GM12875 (cell line): ENCODE measurements around the gene NAPB.

Source experiments
- H3K4me3 ChIP-seq: one replicate; pipeline ENCODE4 v1.5.1; 2011; ENCODE audit warnings: low read depth, low read length, control low read depth
- TF ChIP-seq, protein P1 (sequence below): IDR thresholded peaks from 2 replicates; pipeline ENCODE4 v1.5.1; 2011; ENCODE audit warnings: low read depth, mild to moderate bottlenecking, control low read depth, inconsistent platforms, low read length, moderate library complexity, borderline replicate concordance; ENCODE audit not compliant: insufficient read depth

The NAPB gene

DNA sequence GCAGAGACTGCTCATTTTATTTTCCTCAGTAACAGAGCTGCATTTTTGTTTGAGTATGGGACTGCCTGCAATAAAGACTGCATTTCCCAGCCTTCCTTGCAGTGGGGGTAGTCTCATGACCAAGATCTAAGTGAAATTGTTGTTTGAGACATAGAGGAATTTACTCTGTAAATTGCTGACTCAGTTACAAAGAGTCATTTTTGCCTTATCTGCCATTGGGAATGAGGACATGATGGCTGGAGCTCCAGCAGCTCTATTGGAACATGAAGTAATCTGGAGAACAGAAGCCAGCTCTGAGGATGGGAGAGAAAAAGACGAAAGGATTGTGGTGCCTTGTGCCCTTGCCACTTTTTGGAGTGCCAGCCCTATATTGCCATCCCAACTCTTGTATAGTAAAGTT, 33.5 kb upstream of the NAPB start:
- TF ChIP-seq, protein P1, sequence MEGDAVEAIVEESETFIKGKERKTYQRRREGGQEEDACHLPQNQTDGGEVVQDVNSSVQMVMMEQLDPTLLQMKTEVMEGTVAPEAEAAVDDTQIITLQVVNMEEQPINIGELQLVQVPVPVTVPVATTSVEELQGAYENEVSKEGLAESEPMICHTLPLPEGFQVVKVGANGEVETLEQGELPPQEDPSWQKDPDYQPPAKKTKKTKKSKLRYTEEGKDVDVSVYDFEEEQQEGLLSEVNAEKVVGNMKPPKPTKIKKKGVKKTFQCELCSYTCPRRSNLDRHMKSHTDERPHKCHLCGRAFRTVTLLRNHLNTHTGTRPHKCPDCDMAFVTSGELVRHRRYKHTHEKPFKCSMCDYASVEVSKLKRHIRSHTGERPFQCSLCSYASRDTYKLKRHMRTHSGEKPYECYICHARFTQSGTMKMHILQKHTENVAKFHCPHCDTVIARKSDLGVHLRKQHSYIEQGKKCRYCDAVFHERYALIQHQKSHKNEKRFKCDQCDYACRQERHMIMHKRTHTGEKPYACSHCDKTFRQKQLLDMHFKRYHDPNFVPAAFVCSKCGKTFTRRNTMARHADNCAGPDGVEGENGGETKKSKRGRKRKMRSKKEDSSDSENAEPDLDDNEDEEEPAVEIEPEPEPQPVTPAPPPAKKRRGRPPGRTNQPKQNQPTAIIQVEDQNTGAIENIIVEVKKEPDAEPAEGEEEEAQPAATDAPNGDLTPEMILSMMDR = no peak
- no peak overlapping the region for H3K4me3 ChIP-seq

DNA sequence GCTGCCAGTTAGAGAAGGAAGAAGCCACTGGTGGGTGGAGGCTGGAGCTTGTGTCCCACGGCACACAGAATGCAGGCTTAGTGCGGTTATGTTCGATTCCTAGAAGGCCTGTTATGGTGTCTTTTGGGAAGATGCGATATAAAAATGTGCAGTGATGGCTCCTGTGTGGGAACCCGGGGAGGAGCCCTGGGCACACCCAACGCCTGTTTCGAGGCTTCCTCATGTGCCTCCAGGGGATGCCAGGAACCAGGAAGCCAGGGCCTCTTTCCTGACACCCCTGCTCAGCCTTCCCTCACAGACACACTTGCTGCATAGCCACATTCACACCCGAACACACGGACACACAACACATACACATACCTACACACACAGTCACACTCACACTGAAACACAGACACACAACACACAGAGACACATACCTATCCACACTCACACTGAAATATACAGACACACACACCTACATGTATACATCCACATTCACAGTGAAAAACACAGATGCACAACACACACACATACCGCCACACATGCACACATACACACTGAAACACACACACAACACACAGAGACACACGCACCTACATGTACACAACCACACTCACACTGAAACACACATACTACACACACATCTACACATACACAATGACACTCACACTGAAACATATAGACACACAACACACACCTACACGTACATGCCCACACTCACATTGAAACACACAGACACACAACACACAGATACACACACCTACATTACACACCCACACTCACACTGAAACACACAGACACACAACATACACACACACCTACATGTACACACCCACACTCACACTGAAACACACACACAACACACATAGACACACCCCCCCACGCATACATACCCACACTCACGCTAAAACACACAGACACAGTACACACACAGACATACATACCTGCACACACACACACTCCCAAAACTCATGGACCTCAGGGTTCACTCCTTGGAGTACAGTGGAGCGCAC, 32.6 kb upstream of the NAPB start:
- no peak overlapping the region for H3K4me3 ChIP-seq
- TF ChIP-seq, protein P1 = no peak

DNA sequence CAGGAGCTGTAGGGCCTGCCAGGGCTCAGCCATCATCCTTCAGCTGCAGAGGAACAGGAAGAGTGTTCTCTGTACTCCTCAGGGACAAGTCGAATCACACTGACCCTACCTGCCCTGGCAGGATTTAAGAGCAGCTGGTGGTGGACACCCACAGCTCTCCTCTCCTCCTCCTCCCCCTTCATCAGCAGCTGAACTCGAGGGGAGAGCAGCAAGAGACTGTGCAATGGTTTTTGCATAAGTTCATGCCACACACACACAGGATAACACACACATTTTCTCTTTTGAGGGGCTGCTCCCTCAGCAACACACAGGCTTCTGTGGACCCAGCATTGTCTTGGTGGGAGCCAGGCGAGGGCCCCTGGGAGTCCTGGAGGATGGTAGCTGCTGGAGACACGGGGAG, 31.5 kb upstream of the NAPB start, which contains the start of gene CST11:
CST11 (minus strand) TSS at position 101 of the 400 bp plus-strand sequence; CDS start at position 36, 65 bp downstream.
- no peak within 1 kb of the TSS for H3K4me3 ChIP-seq
- TF ChIP-seq, protein P1 = no peak

DNA sequence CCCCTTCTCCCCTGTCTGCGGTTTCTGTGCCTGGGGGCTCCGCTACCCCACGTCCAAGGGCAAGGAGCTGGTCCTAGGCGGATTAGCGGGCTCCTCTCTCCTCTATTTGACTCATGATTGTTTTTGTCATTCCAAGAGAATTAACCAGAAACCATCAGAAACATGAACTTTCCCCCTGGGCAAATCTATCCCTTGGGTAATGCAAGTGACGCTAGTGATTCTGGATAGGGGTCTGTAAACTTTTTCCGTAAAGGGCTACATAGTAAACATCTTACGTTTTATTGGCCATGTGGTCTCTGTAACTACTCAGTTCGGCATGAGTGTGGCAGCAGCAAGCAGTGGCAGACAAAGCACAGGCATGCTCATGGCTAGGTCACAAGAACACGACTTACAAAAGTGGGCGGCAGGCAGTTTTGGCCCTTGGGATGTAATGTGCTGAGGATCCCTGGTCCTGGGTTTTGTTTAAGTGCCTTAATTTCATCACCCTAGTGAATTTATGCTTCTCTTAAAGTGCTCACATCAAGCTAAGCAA, 30.7 kb upstream of the NAPB start:
- TF ChIP-seq, protein P1 = no peak

DNA sequence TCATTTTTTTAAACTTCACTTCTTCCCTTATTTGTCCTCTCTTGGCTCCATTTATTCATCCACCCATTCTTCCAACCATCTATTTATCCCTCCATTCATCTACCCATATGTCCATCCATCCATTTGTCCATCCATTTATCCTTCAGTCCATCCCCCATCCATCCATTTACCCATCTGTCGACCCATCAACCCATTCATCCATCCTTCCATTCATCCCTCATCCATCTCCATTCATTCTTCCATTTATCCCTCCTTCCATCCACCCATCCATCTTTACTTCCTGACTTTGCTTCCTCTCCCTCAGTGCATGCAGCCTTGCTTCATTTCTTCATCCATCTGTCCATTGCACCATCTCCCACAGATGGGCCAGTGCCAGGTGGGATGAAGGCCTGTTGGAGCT, 29.6 kb upstream of the NAPB start:
- TF ChIP-seq, protein P1 = no peak
- H3K4me3 ChIP-seq = no peak overlapping the region

More for the DNA sequence above, 30.7 kb upstream of the NAPB start:
- no peak overlapping the region for H3K4me3 ChIP-seq

DNA sequence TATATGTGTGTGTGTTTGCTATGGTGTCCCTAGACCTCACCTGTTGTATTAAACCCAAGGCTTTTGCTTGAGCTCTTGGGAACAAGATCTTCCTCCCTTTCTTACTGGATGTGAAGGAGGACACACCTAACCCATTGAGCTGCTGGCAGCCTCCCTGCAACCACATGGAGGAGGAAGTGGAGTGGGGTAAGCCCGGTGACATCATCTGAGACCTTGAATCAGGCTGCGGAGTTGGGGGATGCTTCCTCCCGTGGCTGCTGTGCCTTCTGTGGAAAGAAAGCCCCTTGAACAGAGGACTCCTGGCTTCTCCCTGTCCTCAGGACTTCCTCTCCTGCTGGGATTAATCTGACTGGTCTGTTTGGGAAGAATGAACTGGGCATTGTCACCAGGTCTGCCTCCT, 28.1 kb upstream of the NAPB start:
- no peak overlapping the region for H3K4me3 ChIP-seq
- TF ChIP-seq, protein P1 = no peak
